Heart left ventricle (tissue), 13 donors: ENCODE data around the gene LRMDA.

Experiments
- POLR2A ChIP-seq, 2 donors: fragments of 450-650 bp; IDR thresholded peaks; one replicate each; pipeline ENCODE4 v1.6.1; 2017; ENCODE audit warnings: antibody characterized with exemption in 2 of 2, mild to moderate bottlenecking in 2 of 2, moderate library complexity in 2 of 2
- TF ChIP-seq, protein P1 (sequence below), 12 donors: fragments of 200-600 bp; sonication (generic) in 4 of 12; IDR thresholded peaks; one replicate each; pipeline versions ENCODE4 v1.5.0 to v1.8.0; 2018 to 2022; ENCODE audit warnings: antibody characterized with exemption in 12 of 12, mild to moderate bottlenecking in 5 of 12
- donor health status: ischemic (EF 13 %, LVEDD 7.1; RV severe dilation, severe dysfunction).
- donor health status: DM: no; HTN: yes; CAD: no.
- donor health status: DM: no; HTN: no; CAD: no.
- donor health status: ischemic (EF 25% LVEDD 6.9; RV normal size, moderate dysfunction).
- donor health status: ischemic (EF 25% LVEDD 5.7; RV mildly dilated, moderate dysfunction).
- donor health status: ischemic (EF 35%, LVEDD 5.7; RV mildly dilated, moderate dysfunction).
- donor health status: nonischemic (EF 11% LVEDD 7.7; RV severe dilation, severe dysfunction).
- donor health status: DM: yes; HTN: yes; CAD: no.
- donor health status: PGD.
- donor health status: ischemic (EF 29% LVEDD 5.4; RV normal size, mild dysfunction).
- donor health status: nonischemic (EF 23%, LVEDD 6.1; RV moderate dilation, normal function).

DNA sequence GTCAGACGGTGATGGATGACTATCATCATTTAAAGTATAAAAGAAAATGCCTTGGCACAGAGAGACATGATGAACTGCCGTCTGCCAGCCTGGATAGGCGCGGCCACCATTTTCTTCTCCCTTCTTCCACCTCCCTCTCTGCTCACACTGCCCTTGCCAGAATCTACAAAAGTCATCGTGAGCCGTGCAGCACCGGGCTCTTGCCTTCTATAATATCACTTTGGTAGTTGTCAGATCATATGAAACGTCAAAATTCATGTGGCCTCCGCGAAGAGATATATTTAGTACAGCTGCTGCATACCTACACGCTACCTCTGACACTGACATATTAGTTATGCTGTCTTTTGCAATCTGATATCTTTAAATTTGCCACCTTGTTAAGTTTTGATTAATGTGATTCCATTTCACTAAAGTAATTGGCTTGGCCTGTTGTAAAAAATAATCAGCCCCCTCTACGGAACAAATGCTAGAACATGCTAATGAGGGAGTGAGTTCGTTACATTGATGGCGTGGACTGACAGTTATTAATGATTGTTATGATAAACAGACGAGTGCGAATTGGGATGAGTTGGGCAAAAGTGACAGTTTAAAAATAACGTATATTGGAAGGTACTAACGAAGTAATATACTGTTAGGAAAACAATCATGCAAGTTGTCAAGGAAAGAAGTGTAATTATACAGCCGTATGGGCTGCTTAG lies 214.9 kb downstream of the LRMDA start:
- TF ChIP-seq, protein P1, sequence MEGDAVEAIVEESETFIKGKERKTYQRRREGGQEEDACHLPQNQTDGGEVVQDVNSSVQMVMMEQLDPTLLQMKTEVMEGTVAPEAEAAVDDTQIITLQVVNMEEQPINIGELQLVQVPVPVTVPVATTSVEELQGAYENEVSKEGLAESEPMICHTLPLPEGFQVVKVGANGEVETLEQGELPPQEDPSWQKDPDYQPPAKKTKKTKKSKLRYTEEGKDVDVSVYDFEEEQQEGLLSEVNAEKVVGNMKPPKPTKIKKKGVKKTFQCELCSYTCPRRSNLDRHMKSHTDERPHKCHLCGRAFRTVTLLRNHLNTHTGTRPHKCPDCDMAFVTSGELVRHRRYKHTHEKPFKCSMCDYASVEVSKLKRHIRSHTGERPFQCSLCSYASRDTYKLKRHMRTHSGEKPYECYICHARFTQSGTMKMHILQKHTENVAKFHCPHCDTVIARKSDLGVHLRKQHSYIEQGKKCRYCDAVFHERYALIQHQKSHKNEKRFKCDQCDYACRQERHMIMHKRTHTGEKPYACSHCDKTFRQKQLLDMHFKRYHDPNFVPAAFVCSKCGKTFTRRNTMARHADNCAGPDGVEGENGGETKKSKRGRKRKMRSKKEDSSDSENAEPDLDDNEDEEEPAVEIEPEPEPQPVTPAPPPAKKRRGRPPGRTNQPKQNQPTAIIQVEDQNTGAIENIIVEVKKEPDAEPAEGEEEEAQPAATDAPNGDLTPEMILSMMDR (IDR thresholded peaks at IDR 0.05), result no peak
- TF ChIP-seq POLR2A (IDR thresholded peaks at IDR 0.05), result no peak
